ENCODE data around the gene ADD1.

Gene ADD1

DNA sequence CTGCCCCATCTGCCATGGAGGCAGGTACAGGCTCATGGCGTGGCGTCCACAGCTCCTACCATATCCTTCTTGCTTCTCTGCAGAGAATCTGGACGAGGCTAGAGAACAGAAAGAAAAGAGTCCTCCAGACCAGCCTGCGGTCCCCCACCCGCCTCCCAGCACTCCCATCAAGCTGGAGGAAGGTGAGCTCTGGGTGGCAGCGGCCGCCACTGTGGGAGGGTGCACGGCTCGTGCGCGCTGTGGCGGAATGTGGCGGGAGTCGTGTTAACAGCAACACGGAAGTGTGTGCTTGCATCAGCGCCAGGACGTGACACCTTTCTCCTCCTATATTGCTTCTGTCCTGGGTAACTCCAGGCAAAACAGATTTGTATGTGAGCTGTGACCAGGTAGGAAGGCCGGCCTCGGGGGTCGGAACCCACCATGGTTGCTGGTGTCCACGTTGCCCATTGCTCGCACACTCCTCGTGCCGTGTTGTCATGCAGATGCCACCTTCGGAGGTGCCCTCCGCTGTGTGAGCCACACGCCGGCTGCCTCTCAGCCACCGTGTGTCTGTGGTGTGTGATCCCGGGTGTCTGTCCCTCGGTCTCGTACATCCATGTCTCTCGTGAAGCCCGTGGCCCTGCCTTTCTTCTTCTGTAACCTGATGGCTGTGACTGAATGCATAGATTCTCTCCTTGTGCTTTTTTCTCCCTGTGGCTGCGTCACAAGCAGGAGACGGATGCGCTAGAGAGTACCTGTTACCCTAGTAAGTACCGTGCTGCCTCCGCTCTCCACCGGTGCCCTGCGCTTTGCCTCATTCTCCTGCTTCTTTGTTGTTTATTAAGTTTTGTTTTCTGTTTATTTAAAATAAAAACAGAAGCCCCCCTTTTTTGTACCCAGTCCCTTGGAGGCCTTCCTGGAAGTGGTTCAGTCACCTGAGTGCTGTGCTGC is 82.6 kb downstream of the ADD1 start:
- no peak for DNase-seq

- DNase-seq = no peak
Measured at GRCh38 chr4:2927016-2927695, 83.5 kb downstream of the ADD1 start.

DNA sequence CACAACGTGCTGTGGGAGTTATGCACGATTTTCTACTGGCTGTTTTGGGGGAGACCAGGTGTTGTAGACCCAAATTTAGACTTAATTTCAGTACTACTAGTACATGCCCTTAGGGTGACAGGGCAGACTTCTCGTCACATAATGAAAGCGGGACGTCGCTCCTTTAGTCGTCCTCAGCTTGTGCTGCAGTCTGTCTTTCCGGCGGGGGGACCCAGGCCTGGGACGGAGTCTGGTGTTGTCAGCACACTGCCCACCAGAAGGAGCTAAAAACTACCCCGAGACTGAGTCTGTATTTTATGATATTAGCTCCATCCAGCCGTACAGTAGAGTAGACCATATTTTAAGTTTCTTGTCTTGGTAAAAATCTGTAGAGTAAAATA is 84.0 kb downstream of the ADD1 start:
- DNase-seq = no peak

DNA sequence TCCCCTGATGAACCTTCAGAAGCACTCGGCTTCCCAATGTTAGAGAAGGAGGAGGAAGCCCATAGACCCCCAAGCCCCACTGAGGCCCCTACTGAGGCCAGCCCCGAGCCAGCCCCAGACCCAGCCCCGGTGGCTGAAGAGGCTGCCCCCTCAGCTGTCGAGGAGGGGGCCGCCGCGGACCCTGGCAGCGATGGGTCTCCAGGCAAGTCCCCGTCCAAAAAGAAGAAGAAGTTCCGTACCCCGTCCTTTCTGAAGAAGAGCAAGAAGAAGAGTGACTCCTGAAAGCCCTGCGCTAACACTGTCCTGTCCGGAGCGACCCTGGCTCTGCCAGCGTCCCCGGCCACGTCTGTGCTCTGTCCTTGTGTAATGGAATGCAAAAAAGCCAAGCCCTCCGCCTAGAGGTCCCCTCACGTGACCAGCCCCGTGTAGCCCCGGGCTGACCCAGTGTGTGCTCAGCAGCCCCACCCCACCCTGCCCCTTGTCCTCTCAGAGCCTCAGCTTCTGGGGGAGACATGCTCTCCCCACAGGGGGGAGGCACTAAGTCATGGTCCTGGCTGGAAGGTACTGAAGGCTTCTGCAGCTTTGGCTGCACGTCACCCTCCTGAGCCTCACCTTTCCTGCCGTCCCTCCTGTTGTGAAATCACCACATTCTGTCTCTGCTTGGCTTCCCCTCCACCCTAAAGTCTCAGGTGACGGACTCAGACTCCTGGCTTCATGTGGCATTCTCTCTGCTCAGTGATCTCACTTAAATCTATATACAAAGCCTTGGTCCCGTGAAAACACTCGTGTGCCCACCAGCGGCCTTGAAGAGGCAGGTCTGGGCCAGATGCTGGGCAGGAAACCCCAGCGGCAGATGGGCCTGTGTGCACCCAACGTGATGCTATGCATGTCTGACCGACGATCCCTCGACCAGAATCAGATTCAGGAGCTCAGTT is 84.9 kb downstream of the ADD1 start:
- DNase-seq = no peak

GRCh38 chr4:2929469-2929868 is 85.8 kb downstream of the ADD1 start:
- no peak for DNase-seq

- no peak for DNase-seq
Measured at GRCh38 chr4:2930135-2930757, 86.6 kb downstream of the ADD1 start.

DNA sequence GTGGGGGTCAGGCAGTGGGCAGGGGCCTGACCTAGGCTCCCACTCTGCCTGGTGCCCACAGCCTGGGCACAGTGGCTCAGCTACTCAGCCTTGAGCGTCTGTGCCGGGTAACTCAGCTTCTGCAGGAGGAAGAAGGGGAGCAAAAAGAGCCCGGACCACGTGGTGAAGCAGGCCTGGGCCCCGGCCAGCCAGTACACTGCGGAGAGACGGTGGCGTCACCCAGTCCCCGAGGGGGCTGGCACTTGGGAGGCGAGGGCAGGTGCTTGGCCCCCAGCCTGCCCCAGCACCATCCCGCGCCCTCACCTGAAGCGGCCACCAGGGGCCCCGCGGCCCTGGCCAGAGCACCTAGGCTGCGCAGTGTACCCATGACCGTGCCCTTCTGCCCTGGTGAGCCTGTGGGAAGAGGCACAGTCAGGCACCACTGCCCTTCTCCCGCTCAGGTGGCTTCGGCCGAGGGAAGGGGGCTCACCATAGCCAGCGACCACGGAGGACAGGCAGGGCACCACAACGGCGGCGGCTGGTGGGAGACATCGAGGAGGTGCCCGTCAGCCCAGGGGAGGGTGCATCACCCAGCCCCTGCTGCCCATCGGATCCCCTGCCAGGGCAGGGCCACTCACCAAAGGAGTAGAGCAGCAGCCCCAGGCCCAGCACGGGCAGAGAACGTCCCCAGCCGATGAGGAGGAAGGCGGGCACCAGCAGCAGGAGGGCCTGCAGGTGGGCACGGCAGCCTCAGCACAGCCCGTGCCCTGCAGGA is 87.3 kb downstream of the ADD1 start:
- DNase-seq = no peak

DNA sequence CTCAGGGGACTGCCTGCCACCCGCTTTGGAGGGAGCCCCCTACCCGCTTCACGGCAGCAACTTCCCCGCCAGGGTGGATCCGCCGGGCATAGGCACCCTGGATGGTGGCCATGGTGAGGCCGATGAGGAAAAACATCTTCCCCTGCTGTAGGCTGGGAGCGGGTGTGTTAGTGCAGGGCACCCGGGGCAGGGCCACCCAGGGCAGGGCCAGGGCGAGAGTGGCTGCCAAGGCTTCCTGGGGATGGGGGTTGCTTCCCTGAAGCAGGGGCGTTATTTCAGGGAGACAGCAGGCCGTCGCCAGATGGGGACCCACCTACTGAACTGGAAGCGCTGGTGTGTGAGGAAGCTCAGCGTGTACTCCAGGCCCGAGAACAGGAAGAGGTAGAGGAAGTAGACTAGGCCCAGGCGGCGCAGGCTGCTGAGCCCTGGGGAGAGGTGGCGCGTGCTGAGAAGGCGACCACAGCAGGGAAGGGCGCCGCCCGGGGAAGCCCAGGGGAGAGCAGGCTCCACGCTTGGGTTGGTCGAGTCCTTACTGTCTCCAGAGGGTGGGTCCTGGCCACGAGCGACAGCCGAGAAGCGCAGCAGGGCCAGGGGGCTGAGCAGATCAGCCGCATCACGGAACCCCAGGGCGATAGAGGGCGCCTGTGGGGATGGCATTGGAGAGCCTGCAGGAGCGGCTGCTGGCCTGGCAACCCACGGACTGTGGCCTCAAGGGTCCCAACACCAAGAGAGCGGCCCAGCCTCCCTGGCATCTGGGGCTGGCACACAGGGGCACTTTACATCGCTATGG is 88.1 kb downstream of the ADD1 start:
- DNase-seq = no peak

DNA sequence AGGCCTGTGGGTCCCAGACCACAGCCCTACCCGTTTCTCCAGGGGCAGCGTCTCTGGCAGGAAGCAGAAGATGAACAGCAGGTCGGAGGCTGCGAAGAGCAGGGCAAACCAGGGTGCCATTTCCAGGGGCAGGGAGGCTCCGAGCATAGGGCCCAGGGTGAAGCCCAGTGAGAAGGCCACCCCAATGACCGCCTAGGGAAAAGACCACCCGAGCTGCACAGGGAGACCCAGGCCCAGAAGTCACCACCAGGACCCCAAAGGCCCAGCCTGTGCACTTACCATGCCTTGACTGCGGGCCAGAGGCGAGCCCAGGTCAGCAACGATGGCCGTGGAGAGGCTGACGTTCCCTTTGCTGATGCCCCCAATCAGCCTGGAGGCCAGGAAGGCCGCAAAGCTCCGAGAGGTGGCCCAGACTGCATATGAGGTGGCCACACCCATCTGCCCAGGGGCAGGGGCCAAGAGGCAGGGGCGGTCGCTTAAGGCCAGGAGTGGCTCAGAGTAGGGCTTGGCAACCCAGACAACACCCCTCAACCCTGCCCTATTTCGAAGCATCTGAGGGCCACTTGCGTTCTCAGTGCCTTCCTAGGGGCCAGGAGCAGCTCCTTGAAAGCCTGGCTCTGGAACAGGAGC is 88.8 kb downstream of the ADD1 start:
- no peak for DNase-seq

GRCh38 chr4:2932951-2933565 is 89.4 kb downstream of the ADD1 start:
- DNase-seq = no peak

DNA sequence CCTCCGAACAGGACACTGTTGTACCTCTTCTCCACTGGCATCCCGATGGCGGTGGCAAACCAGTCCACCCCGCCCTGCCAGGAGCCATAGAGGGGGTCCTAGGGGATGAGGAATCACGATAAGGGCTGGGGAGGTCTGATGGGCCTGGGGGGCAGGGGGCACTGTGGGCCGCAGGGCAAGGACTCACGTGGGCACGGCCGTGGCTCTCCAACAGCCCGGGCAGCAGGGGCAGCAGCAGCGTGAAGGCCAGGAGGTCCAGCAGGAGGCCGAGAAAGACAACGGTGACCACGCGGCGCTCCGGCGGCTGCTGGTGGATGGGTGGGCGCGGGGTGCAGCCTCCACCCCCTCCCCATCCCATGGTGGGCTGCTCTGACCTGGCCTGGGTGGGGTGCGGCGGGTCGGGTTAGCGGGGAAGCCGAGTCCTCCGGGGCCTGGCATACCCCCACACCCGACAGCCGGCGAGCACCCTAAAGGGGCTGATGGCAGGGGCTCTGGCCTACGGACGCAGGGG is 90.0 kb downstream of the ADD1 start:
- DNase-seq = no peak

- peak; percentile 37 for DNase-seq
Measured at GRCh38 chr4:2934077-2934812, 90.6 kb downstream of the ADD1 start.

GRCh38 chr4:2934813-2935761 is 91.4 kb downstream of the ADD1 start:
- peak; percentile 90 for DNase-seq

DNA sequence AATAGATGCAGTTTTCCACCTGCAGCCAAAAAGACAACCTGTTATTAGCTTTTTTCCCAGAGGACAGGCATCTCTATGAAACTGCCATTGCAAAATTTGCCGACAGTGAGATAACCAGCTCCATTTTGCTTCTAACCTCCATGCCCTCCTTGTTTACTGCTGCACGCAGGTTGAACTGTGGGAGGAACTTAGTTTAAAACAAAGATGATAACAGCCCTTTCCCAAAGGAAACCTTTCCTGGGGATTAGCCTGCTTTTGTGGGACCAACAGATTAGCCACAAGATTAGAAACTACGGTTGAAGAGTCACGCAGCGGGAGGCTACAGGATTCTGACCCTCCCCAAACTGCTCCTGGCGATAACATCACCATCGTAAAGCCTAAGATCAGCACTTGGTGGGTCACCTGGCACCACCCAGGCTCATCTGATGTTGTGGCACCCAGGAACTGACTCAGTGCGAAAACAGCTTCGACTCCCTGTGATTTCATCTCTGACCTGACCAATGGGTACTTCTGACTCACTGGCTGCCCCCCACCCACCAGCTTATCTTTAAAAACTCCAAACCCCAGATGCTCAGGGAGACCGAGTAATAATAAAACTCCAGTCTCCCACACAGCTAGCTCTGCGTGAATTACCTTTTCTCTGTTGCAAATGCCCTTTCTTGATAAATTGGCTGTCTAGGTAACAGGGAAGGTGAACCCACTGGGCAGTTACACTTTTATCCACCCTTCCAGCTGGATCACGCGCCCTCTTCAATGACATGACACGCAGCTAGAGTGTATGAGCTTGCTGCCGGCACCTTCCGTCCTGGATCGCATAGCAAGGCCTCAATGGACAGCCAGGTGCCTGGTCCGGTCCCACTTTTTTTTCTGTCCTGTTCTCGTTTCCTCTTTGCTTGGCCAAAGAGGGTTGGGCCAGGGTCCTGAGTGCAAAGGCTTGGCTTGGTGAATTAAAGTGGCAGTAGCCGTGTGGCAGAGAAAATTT is 92.4 kb downstream of the ADD1 start:
- no peak for DNase-seq

DNA sequence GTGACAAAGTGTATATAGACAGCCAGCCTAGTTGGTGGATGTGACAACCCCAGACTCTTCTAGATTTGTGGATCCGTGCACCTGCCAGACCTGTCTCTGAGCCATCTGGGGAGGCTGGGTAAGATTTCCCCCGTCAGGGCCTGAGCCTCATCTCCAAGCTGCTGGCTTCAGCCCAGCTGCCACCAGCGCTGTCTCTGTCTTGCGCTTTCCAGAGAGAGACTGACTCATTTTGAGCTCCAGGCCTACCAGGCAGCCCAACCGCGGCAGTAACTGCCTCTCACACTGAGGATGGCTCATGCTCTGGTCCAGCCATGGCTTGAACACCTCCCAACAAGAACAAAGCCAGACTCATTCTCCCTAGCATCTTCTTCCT is 93.1 kb downstream of the ADD1 start:
- DNase-seq = no peak

GRCh38 chr4:2937146-2937857 is 93.7 kb downstream of the ADD1 start:
- no peak for DNase-seq

Data from NCI-H69 (cell line).